ENCODE measurements around the gene ITGA5.

DNA sequence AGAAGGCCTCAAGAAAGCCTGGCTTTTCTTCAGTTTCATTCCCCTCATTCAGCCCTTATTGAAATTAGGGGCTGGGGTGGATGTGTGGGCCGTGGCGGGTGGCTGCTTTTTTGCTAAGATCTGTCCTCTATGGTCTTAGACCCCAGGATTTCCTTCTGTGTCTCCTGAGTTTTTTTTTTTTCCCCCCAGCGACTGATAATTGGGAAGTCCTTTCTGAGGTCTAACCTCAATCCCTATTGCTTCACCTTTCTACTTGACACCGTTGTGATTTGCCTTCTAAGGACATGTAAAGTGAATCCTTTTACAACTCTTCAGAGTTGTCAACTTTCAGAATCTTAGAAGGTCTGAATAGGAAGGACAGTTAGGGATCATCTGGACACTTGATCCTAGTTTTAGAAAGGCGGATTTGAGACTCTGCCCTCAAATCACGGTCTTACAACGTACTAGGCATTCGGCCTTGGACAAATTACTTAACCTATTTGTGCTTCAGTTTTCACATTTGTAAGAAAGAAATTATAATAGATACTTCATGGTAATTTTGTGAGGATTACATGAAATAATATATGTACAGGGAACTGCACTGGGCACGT lies 59.2 kb downstream of the ITGA5 start:
- TF ChIP-seq EZH2 (IDR thresholded peaks at IDR 0.05) (no peak), POLR2AphosphoS5 (IDR thresholded peaks at IDR 0.05; ENCODE audit: borderline replicate concordance, low read depth, low read length) (no peak), FOXP2 (optimal IDR thresholded peaks at IDR 0.05; ENCODE audit: control extremely low read depth, extremely low read length, insufficient read depth) (no peak)
